Coronary artery (tissue), 2 donors: ENCODE results near the gene DTNBP1.

Source experiments
- DNase-seq: peaks from one replicate; pipeline ENCODE4 v3.0.0-alpha.2; 2017; ENCODE audit warnings: low spot score
- H3K27ac ChIP-seq, 2 donors: fragments of 200-600 bp; sonication (generic); one replicate each; pipeline ENCODE4 v1.5.1; 2016 to 2019
- H3K4me3 ChIP-seq: fragments of 200-600 bp; sonication (generic); 2 replicates; pipeline ENCODE4 v1.5.1; 2016; ENCODE audit warnings: mild to moderate bottlenecking, moderate library complexity
- CTCF ChIP-seq: fragments of 200-600 bp; sonication (generic); IDR thresholded peaks from one replicate; pipeline ENCODE4 v1.5.1; 2019; ENCODE audit warnings: antibody characterized with exemption

DTNBP1 gene

GRCh38 chr6:15506066-15506465 is 156.8 kb downstream of the DTNBP1 start:
- no peak overlapping the region for H3K4me3 ChIP-seq
- DNase-seq = no peak
- no peak for TF ChIP-seq CTCF
- H3K27ac ChIP-seq = no peak overlapping the region

GRCh38 chr6:15505463-15505918 is 157.3 kb downstream of the DTNBP1 start:
- TF ChIP-seq CTCF = no peak
- H3K27ac ChIP-seq = no peak overlapping the region
- peak overlapping the region; percentile 58 for H3K4me3 ChIP-seq
- DNase-seq = no peak

GRCh38 chr6:15504581-15505350 is 158.1 kb downstream of the DTNBP1 start:
- Histone ChIP-seq H3K27ac (peak overlapping the region in 1 of 2 donors; percentile 76), H3K4me3 (peak overlapping the region; percentile 58)
- no peak for TF ChIP-seq CTCF
- no peak for DNase-seq

GRCh38 chr6:15504040-15504495 is 158.8 kb downstream of the DTNBP1 start:
- peak overlapping the region in 1 of 2 donors; percentile 76 for H3K27ac ChIP-seq
- H3K4me3 ChIP-seq = peak overlapping the region; percentile 58

GRCh38 chr6:15503346-15503680 is 159.5 kb downstream of the DTNBP1 start:
- no peak for DNase-seq
- TF ChIP-seq CTCF = no peak
- no peak overlapping the region for H3K27ac ChIP-seq
- H3K4me3 ChIP-seq = no peak overlapping the region

More at GRCh38 chr6:15504040-15504495, 158.8 kb downstream of the DTNBP1 start:
- DNase-seq = no peak
- TF ChIP-seq CTCF = no peak

GRCh38 chr6:15502446-15503345 is 160.1 kb downstream of the DTNBP1 start:
- TF ChIP-seq CTCF = no peak
- no peak for DNase-seq
- Histone ChIP-seq H3K27ac (peak overlapping the region in 1 of 2 donors; percentile 47), H3K4me3 (peak overlapping the region; percentile 28)
